Measurements from ENCODE around the gene ALK.

The ALK gene

DNA sequence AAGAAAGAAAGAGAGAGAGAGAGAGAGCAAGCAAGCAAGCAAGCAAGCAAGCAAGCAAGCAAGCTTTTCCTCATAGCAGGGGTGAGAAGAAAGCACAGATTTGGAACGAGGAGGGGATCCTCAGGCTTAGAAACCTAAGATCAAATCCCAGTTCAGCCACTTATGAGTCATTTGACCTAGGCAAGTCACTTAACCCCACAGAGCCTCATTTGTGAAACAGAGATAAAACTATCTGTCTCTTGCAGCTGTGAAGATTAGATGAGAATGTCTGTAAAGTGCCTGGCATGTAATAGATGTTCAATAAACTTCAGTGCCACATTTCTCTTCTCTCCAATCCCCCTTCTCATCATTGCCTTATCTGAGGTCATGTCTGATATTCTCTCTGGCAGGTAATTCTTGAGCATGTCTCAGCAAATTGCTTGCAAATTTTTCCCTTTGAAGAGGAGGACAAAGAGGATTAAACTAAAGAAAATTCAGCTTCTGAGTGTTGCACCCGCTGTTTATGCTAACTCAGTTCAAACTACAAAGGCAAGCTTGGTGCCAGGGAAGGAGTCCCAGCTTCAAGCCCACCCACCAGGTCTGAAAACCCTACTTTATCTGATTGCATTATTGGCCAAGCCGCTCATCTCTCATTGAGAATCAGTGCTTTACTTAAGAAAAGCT lies 20.3 kb downstream of the ALK start:
- no peak for DNase-seq

DNA sequence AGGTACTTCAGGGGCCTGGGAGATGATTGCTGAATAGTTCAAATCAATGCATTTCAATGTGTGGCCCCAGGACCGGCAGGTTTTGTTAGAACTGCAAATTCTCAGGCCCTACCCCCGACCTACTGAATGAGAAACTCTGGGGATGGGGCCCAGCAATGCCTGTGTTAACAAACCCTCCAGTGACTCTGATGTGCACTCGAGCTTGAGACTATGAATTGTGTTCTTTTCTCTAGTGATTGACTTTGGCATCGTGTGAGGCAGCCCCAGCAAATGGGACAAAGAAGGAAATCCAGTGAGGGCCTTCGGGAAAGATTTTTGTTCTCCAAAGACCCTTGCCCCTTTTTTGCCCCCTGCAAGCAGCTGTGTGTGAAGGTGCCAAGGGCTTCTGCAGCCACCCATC lies 22.4 kb downstream of the ALK start:
- DNase-seq = no peak

DNA sequence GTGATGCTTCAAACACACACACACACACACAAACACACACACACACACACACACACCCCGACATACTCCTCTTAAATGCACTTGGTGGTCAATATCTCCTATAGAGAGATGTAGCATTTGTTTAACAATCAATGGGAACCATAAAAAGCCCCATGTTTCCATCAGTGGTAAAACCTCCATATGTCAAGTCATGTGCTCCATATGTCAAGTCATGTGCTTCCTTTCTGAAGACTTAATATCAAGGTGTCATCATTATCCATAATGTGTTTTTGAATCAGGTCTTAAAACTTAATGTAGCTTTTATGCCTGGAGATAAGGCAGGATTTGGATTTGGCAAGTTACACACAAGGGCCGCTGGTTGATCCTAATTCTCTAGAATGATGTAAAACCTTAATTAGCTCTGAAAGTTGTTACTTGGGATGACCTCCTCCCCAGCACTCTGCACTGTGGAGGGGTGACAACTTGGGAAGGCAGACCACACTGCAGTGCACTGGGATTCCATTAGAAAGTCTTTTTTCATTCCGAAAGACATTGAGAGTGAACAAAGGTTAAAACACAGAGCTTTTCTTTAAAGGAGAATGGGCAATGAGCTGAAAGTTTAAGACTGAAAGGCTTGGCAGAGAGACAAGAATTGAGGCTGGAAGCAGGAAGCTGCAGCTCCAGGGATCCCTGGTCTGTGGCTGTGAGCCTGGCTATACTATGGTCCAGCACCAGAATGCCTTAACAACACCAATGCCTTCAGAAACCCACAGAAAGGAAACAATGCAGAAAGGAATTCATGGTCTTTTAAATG lies 26.4 kb downstream of the ALK start:
- DNase-seq = no peak

DNA sequence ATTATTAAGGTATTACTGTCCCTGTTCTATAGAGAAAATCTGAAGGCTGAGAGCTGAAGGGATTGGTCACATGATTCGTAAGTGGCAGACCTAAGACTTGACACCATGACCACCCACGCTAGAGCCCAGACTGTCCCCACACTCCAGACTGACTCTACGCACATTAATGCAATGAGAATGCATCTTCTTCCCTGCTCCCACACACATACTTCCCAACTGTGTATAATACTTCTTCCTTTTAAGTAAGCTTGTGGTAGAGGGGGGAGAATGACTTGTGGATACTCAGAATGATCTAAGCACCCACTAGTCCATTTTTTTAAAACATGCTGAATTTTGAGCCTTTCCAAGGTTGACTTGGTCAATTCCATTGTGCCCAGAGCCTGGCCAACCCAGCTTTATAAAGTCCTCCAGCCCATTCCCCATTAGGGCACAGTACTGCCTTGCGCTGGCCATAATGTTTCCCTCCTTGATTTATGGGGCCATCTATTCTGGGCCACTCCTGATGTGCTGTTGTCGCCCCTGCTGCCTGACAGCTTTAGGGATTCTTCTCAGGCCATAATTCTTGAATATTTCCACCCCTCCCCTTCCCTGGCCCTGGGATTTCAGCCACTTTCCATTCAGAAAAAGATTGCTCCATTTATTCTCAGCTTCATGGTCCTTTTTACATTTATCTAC lies 28.7 kb downstream of the ALK start:
- no peak for DNase-seq

DNA sequence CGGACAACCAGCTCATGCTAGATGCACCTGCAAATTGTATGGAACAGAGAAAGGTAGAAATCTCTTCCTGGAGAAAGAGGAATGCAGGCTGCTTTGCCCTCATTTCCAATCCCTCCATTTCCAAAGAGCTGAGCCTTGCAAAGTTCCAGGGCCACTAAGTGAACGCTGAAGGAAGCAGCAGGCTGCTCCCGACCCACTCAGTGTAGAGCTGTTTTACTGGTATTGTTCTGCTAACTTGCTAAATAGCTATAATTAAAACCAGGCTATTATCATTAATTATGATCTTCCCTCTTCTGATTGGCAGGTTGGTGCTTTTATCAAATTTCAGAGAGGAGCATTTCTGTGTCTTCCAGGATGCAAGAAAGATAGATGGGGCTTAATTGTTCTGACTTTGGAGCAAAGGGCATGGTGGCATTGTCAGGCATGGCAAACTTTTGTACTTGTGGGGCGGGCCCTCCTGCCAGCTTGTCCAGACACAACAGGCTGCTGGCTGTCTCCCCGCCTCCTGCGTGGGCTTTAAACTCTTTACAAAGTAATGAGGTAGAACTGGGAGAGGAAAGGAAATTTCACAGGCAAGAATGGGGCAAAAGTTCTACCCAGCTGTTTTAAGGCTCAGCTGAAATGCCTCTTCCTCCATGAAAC lies 40.2 kb downstream of the ALK start:
- no peak for DNase-seq

DNA sequence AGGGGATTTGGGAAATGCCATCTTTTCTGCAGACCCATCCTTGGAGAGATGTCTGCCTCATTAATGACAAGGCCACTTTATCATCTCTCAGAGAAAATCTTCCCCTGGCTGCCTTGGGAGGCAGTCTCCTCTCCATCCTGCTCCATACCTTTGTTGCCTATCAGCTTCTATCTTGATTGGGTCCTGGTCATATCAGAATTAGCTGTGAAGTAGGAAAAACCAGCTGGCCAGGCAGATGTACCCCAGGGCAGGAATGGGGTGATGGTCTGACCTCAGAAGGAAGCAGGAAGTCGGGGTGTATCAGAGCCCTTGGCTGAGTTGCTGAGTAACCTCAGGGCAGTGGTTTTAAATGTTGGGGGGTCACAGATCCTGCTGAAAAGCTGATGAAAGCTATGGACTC lies 41.3 kb downstream of the ALK start:
- no peak for DNase-seq

DNA sequence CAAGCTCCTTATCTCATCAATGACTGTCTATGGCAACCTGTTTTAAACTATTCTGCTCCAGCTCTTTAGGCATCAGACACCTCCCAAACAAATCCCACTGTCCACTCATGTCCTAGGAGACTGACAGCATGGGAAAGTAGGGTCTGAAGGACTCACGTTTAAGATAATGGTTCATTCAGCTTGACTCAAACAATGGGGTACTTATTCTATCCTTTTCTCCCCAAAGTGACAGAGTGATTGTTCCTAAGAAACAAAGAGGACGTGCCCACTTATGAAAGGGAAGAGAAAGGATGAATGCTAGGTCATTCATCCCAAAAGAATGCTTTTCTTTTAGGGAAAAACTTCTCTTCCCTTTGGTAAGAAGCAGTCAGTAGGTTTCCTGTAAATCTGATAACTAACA lies 41.9 kb downstream of the ALK start:
- DNase-seq = no peak

DNA sequence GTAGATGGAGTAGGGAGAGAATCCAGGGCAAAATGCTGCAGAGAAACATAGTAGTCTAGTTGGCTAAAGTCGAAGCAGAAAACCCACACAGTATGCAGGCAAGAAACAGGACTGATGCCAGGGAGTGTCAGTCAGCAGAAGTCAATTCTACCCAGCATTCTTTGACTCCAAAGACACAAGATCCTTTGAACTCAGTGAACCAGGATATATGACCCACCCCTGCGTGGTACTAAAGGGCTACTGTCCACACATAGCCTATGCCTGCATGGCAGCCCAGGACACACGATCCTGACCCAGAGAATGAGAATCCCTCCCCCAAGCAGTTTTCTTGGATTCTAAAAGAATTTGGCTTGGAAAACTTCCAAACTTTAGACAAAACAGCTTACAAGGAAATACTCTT lies 42.5 kb downstream of the ALK start:
- peak; percentile 72 for DNase-seq

DNA sequence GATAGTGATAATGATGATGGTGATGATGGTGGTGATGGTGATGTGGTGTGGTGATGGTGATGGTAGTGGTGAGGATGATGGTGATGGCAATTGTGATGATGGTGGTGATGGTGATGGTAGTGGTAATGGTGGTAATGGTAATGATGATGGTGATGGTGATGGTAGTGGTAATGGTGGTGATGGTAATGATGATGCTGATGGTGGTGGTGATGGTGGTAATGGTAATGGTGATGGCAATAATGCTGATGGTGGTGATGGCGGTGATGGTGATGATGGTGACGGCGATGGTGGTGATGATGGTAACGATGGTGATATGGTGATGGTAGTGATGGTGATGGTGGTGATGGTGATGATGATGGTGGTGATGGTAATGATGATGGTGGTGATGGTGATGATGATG lies 45.0 kb downstream of the ALK start:
- no peak for DNase-seq

DNA sequence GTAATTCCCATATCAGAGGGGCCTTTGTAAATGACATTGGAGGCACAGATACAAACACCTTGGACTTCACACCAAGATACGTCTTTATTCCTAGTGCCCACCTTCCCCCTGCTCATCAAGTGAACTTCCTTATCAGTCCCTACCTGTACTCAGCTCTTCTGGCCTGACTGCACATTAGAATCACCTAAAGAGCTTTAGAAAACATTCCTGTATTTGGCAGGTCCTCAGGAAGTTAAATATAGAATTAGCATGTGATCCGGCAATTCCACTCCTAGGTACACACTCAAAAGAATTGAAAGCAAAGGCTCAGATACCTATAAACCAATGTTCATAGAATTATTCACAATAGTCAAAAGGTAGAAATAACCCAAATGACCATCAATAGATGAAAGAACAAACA lies 46.6 kb downstream of the ALK start:
- DNase-seq = no peak

DNA sequence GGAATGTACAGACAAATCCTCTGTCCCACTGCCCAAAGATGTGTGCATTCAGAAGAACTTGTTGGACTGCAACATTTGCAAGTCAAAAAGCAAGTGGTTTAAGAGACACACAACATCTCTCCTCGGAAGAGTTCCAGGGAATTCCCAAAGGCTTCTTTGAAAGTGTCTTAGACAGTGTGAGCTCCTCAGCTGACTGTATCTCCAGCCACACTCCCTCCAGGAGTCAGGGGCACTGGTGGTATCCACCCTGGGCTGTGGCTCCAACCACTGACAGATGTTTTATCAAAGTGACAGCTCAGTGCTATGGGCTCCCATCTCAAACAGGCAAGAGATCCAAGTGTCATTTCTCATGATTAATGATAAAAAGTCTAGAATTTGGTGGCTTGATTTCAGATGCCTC lies 48.5 kb downstream of the ALK start:
- no peak for DNase-seq

DNA sequence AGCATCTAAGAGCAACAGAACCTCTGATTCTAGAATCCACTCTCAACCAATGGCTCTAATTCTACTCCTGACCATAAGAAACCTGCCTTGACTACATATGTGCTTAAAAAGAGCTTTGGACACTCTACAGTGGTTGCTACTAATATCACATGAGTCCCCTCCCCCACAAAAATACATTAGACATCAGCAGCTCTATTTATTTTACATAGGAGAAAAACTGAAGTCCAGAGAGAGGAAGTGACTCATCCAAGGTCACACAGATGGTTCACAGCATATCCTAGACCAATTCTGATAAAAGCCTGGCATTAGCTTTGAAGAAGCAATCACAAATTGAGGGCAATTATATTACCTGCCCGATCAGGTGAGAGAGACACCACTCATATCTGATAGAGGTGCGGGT lies 49.8 kb downstream of the ALK start:
- no peak for DNase-seq

DNA sequence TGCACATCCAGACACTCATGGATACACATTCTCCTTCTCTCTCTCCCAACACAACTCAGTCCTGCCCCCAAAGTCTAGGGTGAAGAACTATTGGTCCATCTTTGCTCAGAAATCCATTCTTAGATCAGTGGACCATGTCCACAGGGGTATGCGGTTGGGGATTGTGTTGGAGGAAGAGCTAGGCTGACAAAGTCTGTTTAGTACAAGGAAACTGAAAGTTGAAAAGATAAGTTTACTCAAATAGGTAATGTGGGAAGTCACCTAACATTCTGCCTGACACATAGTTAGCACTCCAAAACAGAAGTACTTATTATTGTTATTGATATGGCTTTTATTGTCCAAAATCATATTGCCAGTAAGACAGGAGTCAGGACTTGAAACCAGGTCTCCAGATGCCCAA lies 55.9 kb downstream of the ALK start:
- no peak for DNase-seq

DNA sequence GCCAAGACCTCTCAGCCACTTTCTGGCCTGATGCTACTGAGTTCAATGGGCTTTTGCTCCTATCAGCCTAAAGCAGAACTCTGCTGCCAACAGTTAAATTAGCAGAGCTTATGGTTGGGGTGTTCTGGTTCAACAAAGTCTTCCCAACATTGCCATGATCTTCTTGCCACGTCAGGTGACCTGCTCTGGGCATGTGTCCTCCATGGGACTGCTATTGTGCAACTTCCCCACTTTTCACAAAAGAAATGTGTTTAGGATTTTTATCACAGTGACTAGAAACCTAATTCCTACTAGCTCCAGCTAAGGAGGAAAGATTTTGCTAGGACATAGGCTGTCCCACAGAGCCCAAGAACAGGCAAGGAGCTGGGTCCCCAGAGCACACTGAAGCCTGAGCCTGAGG lies 56.4 kb downstream of the ALK start:
- DNase-seq = no peak

DNA sequence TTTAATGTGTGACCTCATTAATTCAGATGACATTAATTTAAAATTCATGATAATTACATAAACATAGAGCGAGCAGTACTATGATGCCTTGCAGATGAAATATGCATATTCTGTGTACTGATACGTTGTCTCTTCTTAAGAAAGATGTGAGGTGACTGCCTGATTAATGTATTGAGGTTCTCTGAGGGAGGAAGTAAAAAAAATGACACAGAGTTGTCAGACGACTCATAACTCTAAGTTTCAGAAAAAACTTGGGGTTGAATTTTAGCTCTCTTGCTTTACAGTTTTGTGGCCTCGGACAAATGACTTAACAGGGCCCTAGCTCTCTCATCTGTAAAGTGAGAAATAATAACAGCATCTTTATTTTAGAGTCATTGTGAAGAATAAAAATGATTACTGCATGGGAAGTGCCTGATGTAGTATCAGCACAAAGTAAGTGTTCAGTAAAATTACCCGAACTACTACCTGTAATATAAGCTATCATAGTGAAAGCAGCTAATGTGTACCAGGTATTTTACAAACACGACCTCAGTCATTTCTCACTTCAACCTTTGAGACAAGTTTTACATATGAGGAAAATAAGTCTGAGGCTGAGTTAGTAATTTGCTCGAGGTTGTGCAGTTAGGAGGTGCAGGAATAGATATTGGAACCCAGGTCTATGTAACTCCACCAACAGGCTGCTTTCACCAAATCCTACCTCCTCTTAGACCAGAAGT lies 65.3 kb downstream of the ALK start:
- no peak for DNase-seq

DNA sequence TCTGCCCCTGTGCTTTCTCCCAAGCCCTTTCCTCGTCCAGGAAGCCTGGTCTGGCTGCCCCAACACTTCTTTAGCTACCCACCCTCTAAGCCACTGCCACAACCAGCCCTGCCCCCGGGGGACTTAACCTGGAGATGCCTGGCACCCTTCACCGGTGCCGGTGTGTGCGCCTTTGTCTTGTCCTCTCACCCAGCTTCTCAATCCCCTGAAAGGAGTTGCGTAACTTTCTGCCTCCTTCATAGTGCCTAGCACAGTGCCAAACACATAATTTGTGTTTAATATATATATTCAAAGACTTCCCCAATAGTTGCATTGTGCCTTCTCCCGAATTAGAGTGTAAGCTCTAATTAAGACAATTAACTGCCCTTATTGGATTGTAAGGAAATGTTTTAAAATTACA lies 70.6 kb downstream of the ALK start:
- DNase-seq = no peak

DNA sequence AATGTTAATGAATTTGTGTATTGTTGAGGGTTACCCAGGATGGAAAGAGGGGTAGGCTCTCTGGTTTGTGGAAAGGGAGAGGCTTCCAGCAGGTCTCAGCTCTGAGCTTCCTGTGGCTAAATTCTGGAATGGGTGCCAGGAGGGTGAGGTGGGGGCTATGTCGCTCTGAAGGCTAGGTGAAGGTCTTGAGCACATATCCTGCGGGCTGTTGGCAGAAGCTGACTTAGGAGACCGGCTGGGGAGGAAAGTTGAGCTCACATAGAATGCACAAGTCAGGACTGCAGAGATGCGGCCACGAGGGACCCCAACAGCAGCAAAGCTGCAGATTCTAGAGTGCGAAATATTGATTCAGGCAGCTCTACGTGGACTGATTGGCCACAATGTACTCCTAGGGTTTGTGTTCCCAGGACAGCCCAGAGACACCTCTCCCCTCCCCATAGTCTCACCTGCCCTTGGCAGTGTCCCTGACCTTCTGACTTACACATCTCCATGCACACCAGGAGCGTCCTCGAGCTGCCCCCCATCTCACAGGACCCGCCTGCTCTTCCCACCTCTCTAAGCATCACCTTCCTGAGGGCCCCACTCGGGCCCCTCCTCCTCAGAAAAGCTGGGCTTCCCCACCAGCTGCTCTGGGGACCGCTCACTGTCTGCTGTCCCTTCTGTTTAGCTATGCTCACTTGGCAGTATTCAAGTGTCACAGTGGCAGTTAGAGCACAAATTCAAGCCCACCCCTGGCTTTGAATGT lies 72.6 kb downstream of the ALK start:
- DNase-seq = no peak

DNA sequence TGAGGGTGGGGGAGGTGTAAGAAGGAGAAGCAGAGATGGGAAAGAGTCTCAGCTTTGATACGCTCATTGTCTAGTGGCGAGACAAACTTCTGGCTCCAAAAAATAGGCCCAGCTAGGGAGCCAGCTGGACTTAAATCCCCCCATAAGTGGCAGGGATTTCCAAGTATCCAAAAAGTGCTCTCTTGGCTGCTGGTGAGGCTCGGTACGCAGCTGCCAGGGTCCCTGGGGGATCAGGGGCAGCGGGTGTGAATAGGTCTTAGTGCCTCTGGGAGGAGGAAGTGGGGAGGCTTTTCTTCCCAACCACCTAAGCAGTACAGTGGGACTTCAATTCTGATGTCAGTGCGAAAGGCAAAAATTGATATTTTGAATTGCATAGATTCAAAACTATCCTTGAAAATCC lies 73.5 kb downstream of the ALK start:
- DNase-seq = no peak

DNA sequence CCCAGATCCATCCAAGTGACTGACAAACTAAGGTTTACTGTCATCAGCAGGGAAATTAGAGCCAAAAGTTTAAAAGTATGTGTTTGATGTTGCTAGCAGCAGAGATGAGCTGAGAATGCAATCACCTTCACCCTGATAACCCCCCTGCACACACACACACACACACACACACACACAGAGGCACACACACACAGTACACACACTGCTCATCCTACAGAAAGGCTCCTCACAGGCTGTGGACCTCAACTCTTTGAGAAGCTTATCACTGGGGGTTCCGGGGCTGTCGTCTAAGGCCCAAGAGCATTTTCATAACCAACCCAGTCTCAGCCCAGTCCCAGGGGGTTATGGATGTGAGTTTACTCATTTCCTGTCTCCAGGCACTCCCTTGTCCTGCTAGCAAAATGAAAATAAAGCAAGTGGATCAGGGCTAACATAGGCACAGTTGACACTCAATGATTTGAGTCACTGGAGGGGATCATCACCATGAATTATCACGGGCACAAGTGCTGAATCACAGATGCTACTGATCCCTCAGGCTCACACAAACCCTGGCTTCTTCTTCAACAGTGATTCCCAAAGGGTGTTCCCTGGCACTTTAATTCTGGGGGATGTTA lies 76.6 kb downstream of the ALK start:
- DNase-seq = peak; percentile 9

DNA sequence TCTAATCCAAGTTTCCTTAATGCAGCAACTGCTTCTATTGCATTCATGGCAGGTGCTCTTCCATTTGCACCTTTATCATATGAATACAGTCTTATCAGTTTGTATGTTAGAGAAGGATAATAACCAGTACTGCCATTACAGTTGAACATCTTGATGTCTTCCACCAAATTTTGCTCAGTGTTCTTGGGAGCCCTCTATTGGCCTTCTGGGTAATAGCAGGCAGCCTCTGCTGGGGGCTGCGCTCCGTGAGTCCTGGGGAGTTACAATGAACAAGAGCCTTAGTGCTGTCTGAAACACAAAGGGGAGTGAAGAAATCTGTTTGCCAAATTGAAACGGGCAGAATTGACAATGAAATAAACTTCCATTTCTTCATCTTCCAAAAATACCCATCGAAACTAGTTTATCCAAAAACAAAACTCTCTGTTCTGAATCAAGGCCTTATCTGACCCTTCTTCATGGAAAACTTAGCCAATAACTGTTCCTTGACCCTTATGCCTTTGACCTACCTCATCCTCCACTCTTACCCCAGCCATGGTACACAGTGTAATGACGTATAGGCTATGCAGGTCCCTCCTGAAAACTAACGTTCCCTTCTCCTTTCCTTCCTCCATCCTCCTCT lies 79.9 kb downstream of the ALK start:
- peak; percentile 44 for DNase-seq

DNA sequence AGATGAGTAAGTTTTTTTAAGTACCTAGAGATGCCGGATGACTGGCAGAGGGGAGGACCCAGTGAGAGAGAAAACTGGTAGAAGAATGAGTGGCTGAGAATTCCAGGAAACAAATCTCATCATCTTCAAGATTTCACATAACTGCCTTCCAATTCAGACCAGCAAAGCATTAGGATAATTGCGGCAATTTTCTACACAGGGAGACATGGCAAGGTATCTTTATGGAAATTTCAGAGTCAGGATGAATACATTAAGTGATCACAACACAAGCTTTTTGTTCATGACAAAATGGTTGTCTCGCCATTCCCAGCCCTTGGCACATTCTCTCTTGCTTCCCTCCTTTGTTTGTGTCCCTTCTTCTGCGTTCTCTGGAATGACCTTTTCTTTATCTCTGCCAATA lies 82.1 kb downstream of the ALK start:
- DNase-seq = no peak
